H9 (cell line): Measurements from ENCODE around the gene GAGE10. TPM values are rescaled to one million over a fixed set of nuclear protein-coding genes. Genes with fewer than 3 reads are reported as not detected.
"Not testable (repeated sequence)": the region's sequence is repeated elsewhere in the genome, so short reads cannot be mapped to it uniquely, and the experiment has no call there.

ENCODE experiments used
- DNase-seq: peaks from one replicate; pipeline ENCODE4 v3.0.0-alpha.2; 2017
- H2AFZ ChIP-seq: one replicate; pipeline ENCODE4 v1.6.1; 2013; ENCODE audit warnings: mild to moderate bottlenecking, low read length, control low read depth, moderate library complexity
- H2AK5ac ChIP-seq: 2 replicates; pipeline ENCODE4 v1.6.1; 2013; ENCODE audit warnings: low read length, control low read depth, mixed read lengths; ENCODE audit not compliant: insufficient read length
- H2BK120ac ChIP-seq: one replicate; pipeline ENCODE4 v1.6.1; 2013; ENCODE audit warnings: low read depth, mild to moderate bottlenecking, low read length, control low read depth, inconsistent platforms; ENCODE audit not compliant: poor library complexity, severe bottlenecking
- H2BK12ac ChIP-seq: 2 replicates; pipeline ENCODE4 v1.6.1; 2013; ENCODE audit warnings: low read length, control low read depth, mixed read lengths, low read depth; ENCODE audit not compliant: insufficient read length
- H2BK15ac ChIP-seq: 2 replicates; pipeline ENCODE4 v1.6.1; 2013; ENCODE audit warnings: low read depth, low read length, control low read depth
- H2BK20ac ChIP-seq: one replicate; pipeline ENCODE4 v1.6.1; 2013; ENCODE audit warnings: low read depth, mild to moderate bottlenecking, low read length, control low read depth, inconsistent platforms; ENCODE audit not compliant: poor library complexity, severe bottlenecking
- H2BK5ac ChIP-seq: 2 replicates; pipeline ENCODE4 v1.6.1; 2013; ENCODE audit warnings: low read length, control low read depth, mixed read lengths; ENCODE audit not compliant: insufficient read length
- H3K14ac ChIP-seq: 2 replicates; pipeline ENCODE4 v1.6.1; 2013; ENCODE audit warnings: low read length, control low read depth; ENCODE audit not compliant: insufficient read depth
- H3K18ac ChIP-seq: 2 replicates; pipeline ENCODE4 v1.6.1; 2013; ENCODE audit warnings: low read depth, mild to moderate bottlenecking, mixed read lengths, low read length, control low read depth; ENCODE audit not compliant: insufficient read length
- H3K23ac ChIP-seq: 2 replicates; pipeline ENCODE4 v1.6.1; 2013; ENCODE audit warnings: low read length, control low read depth, mixed read lengths, low read depth; ENCODE audit not compliant: insufficient read length
- H3K23me2 ChIP-seq: 2 replicates; pipeline ENCODE4 v1.6.1; 2013; ENCODE audit warnings: low read depth, mild to moderate bottlenecking, mixed read lengths, low read length, control low read depth; ENCODE audit not compliant: insufficient read length, poor library complexity, severe bottlenecking
- H3K27ac ChIP-seq: 2 replicates; pipeline ENCODE4 v1.5.1; 2013; ENCODE audit warnings: low read length, control low read depth, mixed read lengths, low read depth; ENCODE audit not compliant: insufficient read length
- H3K27me3 ChIP-seq: 2 replicates; pipeline ENCODE4 v1.6.1; 2013; ENCODE audit warnings: low read length, control low read depth, inconsistent platforms; ENCODE audit not compliant: insufficient read depth
- H3K4ac ChIP-seq: 2 replicates; pipeline ENCODE4 v1.6.1; 2013; ENCODE audit warnings: low read depth, mild to moderate bottlenecking, control low read depth, inconsistent platforms, low read length, moderate library complexity
- H3K4me1 ChIP-seq: 2 replicates; pipeline ENCODE4 v1.6.1; 2013; ENCODE audit warnings: low read length, control low read depth, inconsistent platforms; ENCODE audit not compliant: insufficient read depth
- H3K4me2 ChIP-seq: 2 replicates; pipeline ENCODE4 v1.6.1; 2013; ENCODE audit warnings: low read length, control low read depth, mixed read lengths; ENCODE audit not compliant: insufficient read length, insufficient read depth
- H3K56ac ChIP-seq: 2 replicates; pipeline ENCODE4 v1.6.1; 2013; ENCODE audit warnings: low read depth, mild to moderate bottlenecking, mixed read lengths, low read length, control low read depth; ENCODE audit not compliant: insufficient read length
- H3K79me1 ChIP-seq: 2 replicates; pipeline ENCODE4 v1.6.1; 2013; ENCODE audit warnings: low read depth, mild to moderate bottlenecking, moderate library complexity, low read length, control low read depth, inconsistent platforms; ENCODE audit not compliant: insufficient read depth, poor library complexity, severe bottlenecking
- H3K79me2 ChIP-seq: 2 replicates; pipeline ENCODE4 v1.6.1; 2013; ENCODE audit warnings: low read length, control low read depth, inconsistent platforms; ENCODE audit not compliant: insufficient read depth
- H3K9ac ChIP-seq: 2 replicates; pipeline ENCODE4 v1.6.1; 2013; ENCODE audit warnings: low read length, control low read depth, mixed read lengths; ENCODE audit not compliant: insufficient read length; ENCODE audit errors: extremely low read depth
- H3K9me3 ChIP-seq: one replicate; pipeline ENCODE4 v1.6.1; 2013; ENCODE audit warnings: low read depth, low read length, inconsistent platforms; ENCODE audit not compliant: control insufficient read depth
- H3T11ph ChIP-seq: one replicate; pipeline ENCODE4 v1.6.1; 2013; ENCODE audit warnings: mild to moderate bottlenecking, low read length, control low read depth, inconsistent platforms
- H4K20me1 ChIP-seq: one replicate; pipeline ENCODE4 v1.6.1; 2013; ENCODE audit not compliant: control insufficient read depth, insufficient read length, insufficient read depth
- H4K5ac ChIP-seq: 2 replicates; pipeline ENCODE4 v1.6.1; 2013; ENCODE audit warnings: low read depth, mild to moderate bottlenecking, mixed read lengths, low read length, control low read depth; ENCODE audit not compliant: insufficient read length
- H4K8ac ChIP-seq: replicated peaks from 2 replicates; pipeline ENCODE4 v1.6.1; 2013; ENCODE audit warnings: low read length, control low read depth, mixed read lengths, low read depth; ENCODE audit not compliant: insufficient read length
- H4K91ac ChIP-seq: 2 replicates; pipeline ENCODE4 v1.6.1; 2013; ENCODE audit warnings: low read depth, mild to moderate bottlenecking, moderate library complexity, mixed read lengths, low read length, control low read depth; ENCODE audit not compliant: insufficient read length
- H3K27ac Mint-ChIP-seq, 3 experiments: 2 replicates in 2 of 3; 3 replicates in 1 of 3; pipeline ENCODE4 v1.8.0; 2020 to 2021; ENCODE audit warnings: mixed read lengths in 3 of 3, mild to moderate bottlenecking in 1 of 3, moderate library complexity in 1 of 3
- H3K27me3 Mint-ChIP-seq: 2 replicates; pipeline ENCODE4 v1.8.0; 2021; ENCODE audit warnings: low read depth, mild to moderate bottlenecking, moderate library complexity, mixed read lengths
- H3K36me3 Mint-ChIP-seq, 3 experiments: 2 replicates in 2 of 3; 3 replicates in 1 of 3; pipeline ENCODE4 v1.8.0; 2020 to 2021; ENCODE audit warnings: low read depth in 3 of 3, mixed read lengths in 3 of 3; ENCODE audit not compliant: insufficient read depth in 1 of 3
- H3K4me1 Mint-ChIP-seq, 2 experiments: 2 replicates each; pipeline ENCODE4 v1.8.0; 2020; ENCODE audit warnings: mixed read lengths in 2 of 2
- H3K4me3 Mint-ChIP-seq, 2 experiments: 2 replicates in 1 of 2; 3 replicates in 1 of 2; pipeline ENCODE4 v1.8.0; 2020 to 2021; ENCODE audit warnings: mild to moderate bottlenecking in 2 of 2, mixed read lengths in 2 of 2, moderate library complexity in 1 of 2
- H3K9me3 Mint-ChIP-seq, 2 experiments: 2 replicates in 1 of 2; 3 replicates in 1 of 2; pipeline ENCODE4 v1.8.0; 2020; ENCODE audit warnings: mild to moderate bottlenecking in 2 of 2, mixed read lengths in 2 of 2, moderate library complexity in 1 of 2
- WGBS: extraction: QIAGEN DNeasy Blood & Tissue Kit; methylation state at CpG from one replicate; pipeline ENCODE4 v1.1.7; 2013; ENCODE audit warnings: missing lambda C conversion rate, low lambda C conversion rate, mixed read lengths; ENCODE audit not compliant: insufficient read length; ENCODE audit errors: extremely low coverage; 5-methylcytosine and 5-hydroxymethylcytosine counted together
- total RNA-seq: library from RNA; stranded (reverse); gene quantifications from 2 replicates; pipeline ENCODE4 v1.2.1, GENCODE V29; 2021

The GAGE10 gene
- total RNA-seq, 1 experiment from 2014 or later, result not detected

- not testable (repeated sequence) for H3K9me3 ChIP-seq, H3K9ac ChIP-seq, H3K27me3 ChIP-seq, H3K4me1 Mint-ChIP-seq, H3K27ac Mint-ChIP-seq, H2BK20ac ChIP-seq, H3K23me2 ChIP-seq, H3K27me3 Mint-ChIP-seq, DNase-seq, H4K5ac ChIP-seq, H3K36me3 Mint-ChIP-seq, H4K8ac ChIP-seq, H3K79me2 ChIP-seq, H2BK12ac ChIP-seq, H3T11ph ChIP-seq, H4K20me1 ChIP-seq, H2AFZ ChIP-seq, H3K79me1 ChIP-seq, H2AK5ac ChIP-seq, H4K91ac ChIP-seq, H3K9me3 Mint-ChIP-seq, H3K4ac ChIP-seq, H3K18ac ChIP-seq, H3K4me2 ChIP-seq, H3K23ac ChIP-seq, H3K4me1 ChIP-seq, H2BK120ac ChIP-seq, H3K27ac ChIP-seq, H2BK15ac ChIP-seq, H3K56ac ChIP-seq, H3K14ac ChIP-seq, H2BK5ac ChIP-seq, H3K4me3 Mint-ChIP-seq
- no CpG with 5 or more reads among the region's 26 CpGs for WGBS
Observed at GRCh38 chrX:49331841-49332240, 28.4 kb downstream of the GAGE10 start.

- not testable (repeated sequence) for H2BK120ac ChIP-seq, H3K27me3 ChIP-seq, H3K4me3 Mint-ChIP-seq, H3K79me2 ChIP-seq, H3K4me1 Mint-ChIP-seq, H4K20me1 ChIP-seq, H3K4ac ChIP-seq, H2BK12ac ChIP-seq, H4K8ac ChIP-seq, H3T11ph ChIP-seq, H4K5ac ChIP-seq, H2BK15ac ChIP-seq, H3K27ac ChIP-seq, H3K14ac ChIP-seq, H3K4me2 ChIP-seq, H3K27me3 Mint-ChIP-seq, H2AFZ ChIP-seq, H4K91ac ChIP-seq, H2AK5ac ChIP-seq, H2BK20ac ChIP-seq, H3K36me3 Mint-ChIP-seq, H3K9ac ChIP-seq, H3K27ac Mint-ChIP-seq, H3K23ac ChIP-seq, H2BK5ac ChIP-seq, H3K23me2 ChIP-seq, DNase-seq, H3K4me1 ChIP-seq, H3K79me1 ChIP-seq, H3K9me3 ChIP-seq, H3K56ac ChIP-seq, H3K18ac ChIP-seq
- no CpG with 5 or more reads among the region's 24 CpGs for WGBS
- H3K9me3 Mint-ChIP-seq, result peaks cover 7 to 13% of the 10 kb centered on the region in 2 experiments
Observed at GRCh38 chrX:49341449-49341848, 38.0 kb downstream of the GAGE10 start.
